ENCODE data around the gene ZRANB1.
"Not testable (repeated sequence)": the region's sequence is repeated elsewhere in the genome, so short reads cannot be mapped to it uniquely, and the experiment has no call there.

The ZRANB1 gene

GRCh38 chr10:124963866-124964720, 22.2 kb downstream of the ZRANB1 start:
- DNase-seq (ENCODE audit: low read depth), result no peak

- no peak for DNase-seq (ENCODE audit: low read depth)
Measured at GRCh38 chr10:124966008-124966407, 24.1 kb downstream of the ZRANB1 start.

GRCh38 chr10:124967255-124967654, 25.3 kb downstream of the ZRANB1 start:
- DNase-seq (ENCODE audit: low read depth), result no peak

DNA sequence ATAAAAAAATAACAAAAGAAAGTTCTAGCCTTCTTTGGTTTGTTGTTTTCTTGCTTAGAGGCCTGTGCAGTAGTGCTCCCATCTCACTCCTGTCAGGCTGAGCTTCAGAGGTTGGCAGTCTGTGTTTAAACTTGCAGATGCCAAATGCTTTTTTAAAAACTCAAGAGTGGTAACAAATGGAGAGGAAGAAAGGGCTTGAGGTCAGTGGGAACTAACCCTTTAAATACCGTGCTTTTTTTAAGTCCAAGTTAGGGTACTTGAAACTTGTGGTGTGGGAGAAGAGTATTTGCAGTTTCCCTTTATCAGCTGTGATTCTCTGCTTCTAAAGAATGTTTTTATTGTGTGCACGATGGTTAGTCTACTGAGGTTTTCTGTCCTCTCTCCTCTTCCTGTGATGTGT, 29.4 kb downstream of the ZRANB1 start:
- DNase-seq (ENCODE audit: low read depth), result no peak

DNA sequence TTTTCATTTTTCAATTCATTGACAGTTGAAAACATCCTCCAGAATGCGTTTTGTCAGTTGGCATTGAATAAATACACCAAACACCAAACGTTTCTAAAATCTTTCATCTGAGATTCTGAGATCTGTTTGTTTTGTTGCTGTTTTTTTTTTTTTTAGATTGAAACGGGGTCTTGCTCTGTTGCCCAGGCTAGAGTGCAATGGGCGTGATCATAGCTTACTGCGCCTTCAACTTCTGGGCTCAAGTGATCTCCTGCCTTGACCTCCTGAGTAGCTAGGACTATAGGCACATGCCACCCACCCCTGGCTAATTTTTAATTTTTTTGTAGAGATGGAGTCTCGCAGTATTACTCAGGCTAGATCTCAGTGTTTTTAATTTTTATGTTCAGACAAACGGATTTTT, 30.7 kb downstream of the ZRANB1 start:
- no peak for DNase-seq (ENCODE audit: low read depth)

- no peak for DNase-seq (ENCODE audit: low read depth)
Measured at GRCh38 chr10:124974131-124974530, 32.2 kb downstream of the ZRANB1 start.

- DNase-seq (ENCODE audit: low read depth), result peak; percentile 43
Measured at GRCh38 chr10:124975977-124976514, 34.1 kb downstream of the ZRANB1 start.

DNA sequence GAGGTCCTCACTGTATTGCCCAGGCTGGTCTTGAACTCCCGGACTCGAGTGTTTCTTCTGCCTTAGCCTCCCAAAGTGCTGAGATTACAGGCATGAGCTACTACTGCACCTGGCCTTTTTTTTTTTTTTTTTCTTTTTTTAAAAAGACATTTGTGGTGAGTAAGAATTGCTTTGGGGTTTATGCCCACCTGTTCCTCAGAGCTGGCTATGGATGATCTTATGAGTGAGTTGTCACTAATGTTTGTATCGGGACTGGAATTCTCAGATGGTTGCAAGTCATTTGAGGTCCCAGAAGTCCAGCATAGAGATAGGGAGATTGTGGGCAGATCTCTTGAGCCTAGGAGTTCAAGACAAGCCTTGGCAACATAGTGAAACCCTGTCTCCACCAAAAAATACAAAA, 35.2 kb downstream of the ZRANB1 start:
- DNase-seq (ENCODE audit: low read depth), result no peak

DNA sequence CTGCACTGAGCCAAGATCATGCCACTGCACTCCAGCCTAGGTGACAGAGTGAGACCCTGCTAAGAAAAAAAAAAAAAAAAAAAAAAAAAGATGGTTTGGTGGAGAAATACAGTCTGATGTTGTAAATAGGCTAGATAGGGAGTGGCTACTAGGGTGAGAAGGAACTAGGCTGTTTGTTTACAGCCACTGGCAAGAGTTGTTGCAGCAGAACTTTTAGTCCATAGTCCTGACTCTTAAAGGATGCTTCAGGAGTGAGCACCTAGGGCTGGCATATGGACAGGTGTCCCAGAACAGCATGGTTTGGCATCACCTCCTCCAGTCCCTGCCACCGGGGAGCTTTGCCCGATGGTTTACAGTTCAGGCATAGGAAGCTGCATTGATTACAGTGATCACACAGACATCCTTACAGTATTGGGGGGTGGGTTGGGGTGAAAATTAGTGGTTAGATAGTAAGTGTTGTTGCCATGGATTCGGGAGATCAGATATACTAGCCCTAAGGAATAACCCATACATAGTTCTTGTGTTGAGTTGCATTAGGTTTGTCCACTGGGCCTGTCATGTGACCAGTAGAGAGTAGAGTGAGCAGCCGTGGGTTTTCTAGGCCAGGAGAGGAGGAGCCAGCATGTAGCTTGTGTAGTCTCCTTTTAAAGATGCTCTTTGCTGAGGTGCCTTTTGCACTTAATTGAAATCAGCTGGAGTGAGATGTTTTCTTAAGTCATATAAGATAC, 35.9 kb downstream of the ZRANB1 start:
- DNase-seq (ENCODE audit: low read depth), result no peak

DNA sequence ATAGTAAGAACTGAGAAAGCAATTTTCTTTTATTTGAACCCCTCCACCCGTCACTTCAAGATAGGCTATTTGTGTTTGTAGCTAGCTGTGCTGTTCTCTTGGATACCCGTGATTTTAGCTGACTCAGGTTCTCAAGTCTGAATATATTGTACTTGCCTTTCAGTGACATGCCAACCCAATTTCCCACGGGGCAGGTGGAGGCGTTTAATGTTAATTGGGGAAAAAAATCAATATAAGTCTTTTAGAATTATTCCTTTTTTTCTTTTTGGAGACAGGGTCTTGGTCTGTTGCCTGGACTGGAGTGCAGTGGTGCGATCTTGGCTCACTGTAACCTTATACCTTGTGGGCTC, 36.4 kb downstream of the ZRANB1 start:
- DNase-seq (ENCODE audit: low read depth), result no peak

- no peak for DNase-seq (ENCODE audit: low read depth)
Measured at GRCh38 chr10:124983321-124983720, 41.4 kb downstream of the ZRANB1 start.

DNA sequence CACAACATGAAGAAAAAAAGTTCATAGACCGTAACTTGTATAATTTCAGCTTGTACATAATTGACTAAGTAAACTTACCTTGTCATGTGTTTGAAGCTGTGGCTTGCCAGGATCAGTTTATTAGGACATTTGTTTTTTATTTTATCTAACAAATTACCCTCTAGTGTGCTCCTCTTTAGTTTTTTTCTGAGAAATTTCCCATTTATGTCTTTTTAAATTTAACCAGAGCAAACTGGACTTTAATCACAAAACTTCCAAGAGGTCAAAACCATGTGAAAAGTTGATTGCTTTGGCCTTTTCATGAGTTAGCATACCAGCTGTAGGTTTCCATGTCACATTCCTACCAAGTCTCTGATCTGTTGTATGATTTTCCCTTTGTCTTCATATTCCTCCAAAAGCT, 42.5 kb downstream of the ZRANB1 start:
- DNase-seq (ENCODE audit: low read depth), result no peak

DNA sequence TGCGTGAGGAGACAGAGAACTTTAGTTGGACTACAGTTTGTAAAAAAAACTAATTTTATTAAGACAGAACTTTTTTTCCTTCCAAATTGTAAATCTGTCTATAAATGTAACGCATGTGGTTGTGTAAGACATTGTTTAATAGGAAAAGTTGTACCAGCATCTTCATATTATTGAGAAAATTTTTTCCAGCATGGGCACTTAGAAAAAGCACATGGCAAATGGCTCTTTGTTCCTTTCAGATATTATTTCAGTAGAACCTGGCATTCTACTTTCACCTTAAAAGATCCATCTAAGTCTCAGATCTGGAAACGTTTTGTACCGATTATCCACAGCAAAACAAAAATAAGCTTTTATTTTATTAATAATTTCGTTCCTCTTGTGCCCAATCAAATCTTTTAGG, 43.2 kb downstream of the ZRANB1 start:
- DNase-seq (ENCODE audit: low read depth), result no peak

DNA sequence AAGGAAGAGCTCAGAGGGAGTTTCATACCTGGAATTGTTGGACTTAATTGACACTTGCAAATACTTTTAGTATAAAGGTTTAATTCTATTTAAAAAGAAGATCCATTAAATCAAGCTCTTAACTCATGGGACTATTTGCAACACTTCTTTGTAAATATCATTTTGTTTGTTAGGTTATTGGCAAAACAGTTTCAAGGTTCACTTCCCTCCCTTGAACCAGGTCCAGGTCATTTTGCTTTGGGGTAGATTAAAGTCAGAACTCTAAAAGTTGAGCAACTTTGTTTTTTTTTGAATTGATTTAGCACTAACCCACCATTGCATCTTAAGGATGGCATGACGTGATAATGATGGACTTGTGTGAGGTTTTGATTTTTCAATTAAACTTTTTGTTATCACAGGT, 45.9 kb downstream of the ZRANB1 start:
- DNase-seq (ENCODE audit: low read depth), result no peak

DNA sequence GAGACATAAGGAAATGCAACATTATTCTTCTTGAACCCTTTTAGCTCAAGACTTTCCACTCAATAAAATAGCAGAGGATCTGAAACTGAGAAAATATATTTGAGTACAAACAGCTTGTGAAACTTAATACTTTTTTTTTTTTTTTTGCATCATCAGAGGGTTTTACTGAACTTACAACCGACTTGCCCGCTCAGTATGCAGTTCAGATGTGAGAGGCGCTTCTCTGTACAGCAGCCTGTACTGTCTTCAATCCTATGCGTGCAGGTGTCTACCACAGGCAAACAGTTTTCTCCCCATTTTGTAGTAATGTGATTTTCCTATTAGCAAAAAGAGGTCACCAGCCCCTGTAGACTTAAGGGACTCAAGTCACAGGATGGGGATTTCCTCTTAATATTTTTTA, 46.8 kb downstream of the ZRANB1 start:
- DNase-seq (ENCODE audit: low read depth), result not testable (repeated sequence)

GRCh38 chr10:124989526-124989925, 47.6 kb downstream of the ZRANB1 start:
- no peak for DNase-seq (ENCODE audit: low read depth)

DNA sequence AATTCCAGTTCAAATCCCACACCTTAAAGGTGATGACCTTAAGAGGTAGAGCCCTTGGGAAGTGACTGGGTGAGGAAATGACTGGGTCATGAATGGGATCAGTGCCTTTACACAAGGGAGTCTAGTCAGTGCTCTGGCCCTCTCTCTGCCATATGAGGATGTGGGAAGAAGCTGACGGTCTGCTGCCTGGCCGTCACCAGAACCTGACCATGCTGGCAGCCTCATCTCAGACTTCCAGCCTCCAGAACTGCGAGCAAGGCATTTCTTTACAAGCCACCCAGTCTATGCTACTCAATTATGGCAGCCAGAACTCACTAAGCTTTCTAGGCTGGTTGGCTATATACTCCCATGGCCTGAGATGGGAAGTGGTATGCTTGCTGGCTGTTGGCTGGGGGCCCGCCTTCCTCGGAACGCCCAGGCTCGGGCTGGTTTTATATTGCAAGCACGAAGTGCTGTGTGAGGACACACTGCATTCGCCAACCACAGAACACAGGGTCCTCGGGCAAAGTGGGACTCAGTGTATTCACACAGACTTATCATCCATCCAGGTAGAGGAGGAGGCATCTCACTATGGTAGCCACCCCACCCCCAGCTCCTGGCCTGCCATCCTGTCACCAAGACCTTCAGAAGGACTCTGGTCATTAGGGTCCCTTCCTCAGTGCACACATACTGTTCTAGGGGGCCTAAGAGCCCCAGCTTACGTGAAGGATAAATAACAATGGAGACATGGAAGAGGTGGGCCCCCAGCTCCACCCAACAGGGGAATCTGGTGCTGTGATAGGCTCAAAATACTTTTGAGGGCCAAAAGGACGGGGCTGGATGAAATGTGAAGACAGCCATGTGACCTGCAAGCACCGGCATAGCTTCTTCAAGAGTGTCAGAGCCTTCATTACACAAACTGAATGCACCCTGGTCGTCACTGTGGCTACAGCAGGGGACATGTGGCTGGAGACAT, 49.0 kb downstream of the ZRANB1 start:
- no peak for DNase-seq (ENCODE audit: low read depth)

DNA sequence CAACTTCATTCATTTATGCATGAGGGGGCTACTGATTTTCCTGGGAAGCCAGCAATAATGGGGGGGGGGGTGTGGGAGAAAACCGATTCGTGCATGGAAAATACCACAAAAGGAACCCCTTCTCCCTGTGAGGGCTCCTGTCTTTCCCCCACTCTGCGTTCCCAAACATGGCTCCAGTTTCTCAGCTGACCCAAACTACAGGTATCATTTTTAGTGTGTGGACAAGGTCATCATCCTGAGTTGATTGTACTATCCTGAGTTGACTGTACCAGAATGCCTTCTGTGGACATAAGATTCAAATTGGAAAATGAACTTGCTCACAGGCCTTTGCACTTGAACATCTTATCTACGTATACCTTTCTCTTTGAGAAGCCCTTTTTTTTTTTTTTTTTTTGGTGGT, 49.9 kb downstream of the ZRANB1 start:
- DNase-seq (ENCODE audit: low read depth), result no peak

DNA sequence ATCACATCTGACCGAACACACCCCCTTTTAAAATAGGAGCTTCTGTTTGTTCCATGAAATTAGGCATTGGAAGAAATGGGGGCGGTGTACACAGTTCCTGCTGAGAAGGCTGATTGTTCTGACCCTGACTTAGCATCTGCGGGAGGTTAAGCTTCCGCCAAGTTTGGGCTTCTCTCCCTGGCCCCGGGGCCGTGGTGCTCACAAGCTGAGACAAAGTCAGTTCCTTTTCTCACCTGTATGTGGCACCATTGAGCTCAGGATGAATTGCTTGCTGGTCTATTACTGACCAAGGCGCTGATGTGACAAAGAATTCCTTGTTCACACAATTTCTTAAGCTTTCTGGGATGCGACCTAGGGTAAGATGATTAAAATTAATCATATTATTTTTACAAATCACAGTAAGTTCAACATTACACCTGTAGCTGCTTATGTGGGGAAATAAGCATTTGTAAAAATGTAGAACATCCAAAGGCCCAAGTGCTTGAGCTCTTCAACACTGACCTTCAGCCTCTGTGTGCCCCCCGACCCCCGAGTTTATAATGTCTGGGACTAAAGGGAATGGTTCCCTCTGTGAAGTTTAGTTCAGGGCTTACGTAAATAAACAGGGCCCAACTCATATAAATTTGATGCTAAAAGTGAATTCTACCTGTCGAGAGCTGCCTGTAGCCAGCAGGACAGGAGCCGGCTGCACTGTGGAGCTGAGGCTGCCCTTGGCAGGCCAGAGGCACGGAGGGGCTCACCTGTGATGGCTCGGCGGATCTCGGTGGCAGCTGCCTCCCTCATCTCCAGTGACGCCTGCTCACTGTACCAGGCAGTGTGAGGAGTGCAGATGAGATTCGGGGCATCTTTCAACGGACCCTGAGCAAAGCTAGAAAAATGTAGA, 50.8 kb downstream of the ZRANB1 start:
- no peak for DNase-seq (ENCODE audit: low read depth)

DNA sequence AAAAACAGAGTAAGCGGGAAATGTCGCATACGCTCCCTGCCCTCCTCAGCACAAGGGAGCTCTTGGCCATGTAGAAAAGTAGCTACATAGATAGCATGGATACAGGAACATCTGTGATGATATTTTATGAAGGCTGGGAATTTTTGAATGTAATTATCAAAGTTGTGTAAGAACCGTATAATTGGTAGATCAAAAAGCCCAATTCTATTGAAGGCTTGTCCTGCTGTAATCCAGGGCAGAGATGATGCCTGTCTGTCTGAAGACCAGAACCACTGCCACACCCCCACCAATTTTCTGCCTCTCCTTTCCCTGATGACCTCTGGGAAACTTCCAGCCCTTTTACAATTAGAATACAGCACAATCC, 51.4 kb downstream of the ZRANB1 start:
- DNase-seq (ENCODE audit: low read depth), result no peak

GRCh38 chr10:124993736-124994451, 52.0 kb downstream of the ZRANB1 start:
- DNase-seq (ENCODE audit: low read depth), result no peak
